A549 (cell line): ENCODE results near the gene NUDT16. TPM values are rescaled to one million over a fixed set of nuclear protein-coding genes. Genes with fewer than 3 reads are reported as not detected.

Experiments
- ATAC-seq, 2 experiments: fragments of 200-7000 bp in 1 of 2; fragments of >200 bp in 1 of 2; cut with Nextera tagmentation in 1 of 2; cut with Tn5 transposase in 1 of 2; 3 replicates each; pipeline versions ENCODE4 v1.8.0 to v1.9.1; 2018 to 2020; ENCODE audit warnings: mild to moderate bottlenecking in 1 of 2, moderate library complexity in 1 of 2
- CTCF ChIA-PET: fragments of 300-600 bp; sonication (Branson Sonifier 250); formaldehyde crosslinking; extraction: SDS; loops from one replicate; lab custom pipeline; 2021; ENCODE audit warnings: antibody characterized with exemption, inconsistent platforms; lab: Yijun Ruan, JAX
- POLR2A ChIA-PET: fragments of 350-600 bp; formaldehyde crosslinking; extraction: SDS; loops from one replicate; lab custom pipeline; 2021; ENCODE audit warnings: antibody characterized with exemption, inconsistent platforms; lab: Yijun Ruan, JAX
- DNase-seq, 2 experiments: peaks; one replicate each; pipeline versions ENCODE4 v3.0.0 to v3.0.0-alpha.2; 2011 to 2016; ENCODE audit warnings: low read depth in 1 of 2, low spot score in 1 of 2
- FAIRE-seq: peaks from 2 replicates; lab custom pipeline; 2011; peaks lifted over from hg19 to GRCh38; lab: Jason Lieb, UNC
- H3K27ac ChIP-seq, 2 experiments: fragments of >200 bp; sonication (Bioruptor Twin); formaldehyde crosslinking; 3 replicates each; pipeline ENCODE4 v1.5.1; 2016 to 2017
- H3K4me1 ChIP-seq: fragments of >200 bp; sonication (Bioruptor Twin); formaldehyde crosslinking; 3 replicates; pipeline ENCODE4 v1.6.1; 2016
- H3K4me2 ChIP-seq: fragments of >200 bp; sonication (Bioruptor Twin); formaldehyde crosslinking; 3 replicates; pipeline ENCODE4 v1.6.1; 2016
- H3K4me3 ChIP-seq: fragments of >200 bp; sonication (Bioruptor Twin); formaldehyde crosslinking; 3 replicates; pipeline ENCODE4 v1.5.1; 2016
- H3K9me3 ChIP-seq: fragments of >200 bp; sonication (Bioruptor Twin); formaldehyde crosslinking; 3 replicates; pipeline ENCODE4 v1.6.1; 2016
- ATOH8 ChIP-seq: fragments of 250-450 bp; sonication (Bioruptor Pico); IDR thresholded peaks from 2 replicates; pipeline ENCODE4 v1.5.0; 2020; ENCODE audit warnings: low read depth, mild to moderate bottlenecking, moderate library complexity
- E2F6 ChIP-seq: IDR thresholded peaks from 2 replicates; pipeline ENCODE4 v1.6.1; 2012; ENCODE audit warnings: low read depth, borderline replicate concordance
- EHF ChIP-seq: fragments of 250-450 bp; sonication (Bioruptor Pico); IDR thresholded peaks from 2 replicates; pipeline ENCODE4 v1.5.0; 2020; ENCODE audit warnings: mild to moderate bottlenecking
- FOSL2 ChIP-seq, 2 experiments: fragments of 450-650 bp in 1 of 2; fragments of >200 bp in 1 of 2; sonication (Bioruptor Twin) in 1 of 2; formaldehyde crosslinking; IDR thresholded peaks; 2 replicates each; pipeline versions ENCODE4 v1.5.0 to v1.6.1; 2016 to 2020; ENCODE audit warnings: mild to moderate bottlenecking in 1 of 2, moderate library complexity in 1 of 2
- FOXS1 ChIP-seq: fragments of 250-450 bp; sonication (Bioruptor Pico); IDR thresholded peaks from 2 replicates; pipeline ENCODE4 v1.5.0; 2020; ENCODE audit warnings: mild to moderate bottlenecking, moderate library complexity
- GATA3 ChIP-seq: IDR thresholded peaks from 2 replicates; pipeline ENCODE4 v1.6.1; 2012; ENCODE audit warnings: borderline replicate concordance
- HES2 ChIP-seq: fragments of >200 bp; sonication (Bioruptor Twin); formaldehyde crosslinking; IDR thresholded peaks from 2 replicates; pipeline ENCODE4 v1.6.1; 2016
- HOXB13 ChIP-seq: fragments of 250-450 bp; sonication (Bioruptor Pico); IDR thresholded peaks from 2 replicates; pipeline ENCODE4 v1.5.0; 2020; ENCODE audit warnings: low read depth, mild to moderate bottlenecking, moderate library complexity
- HOXB5 ChIP-seq: fragments of 250-450 bp; sonication (Bioruptor Pico); IDR thresholded peaks from 2 replicates; pipeline ENCODE4 v1.5.0; 2020; ENCODE audit warnings: mild to moderate bottlenecking, moderate library complexity
- JUN ChIP-seq, 2 experiments: fragments of >200 bp; sonication (Bioruptor Twin); formaldehyde crosslinking; IDR thresholded peaks; 2 replicates in 1 of 2; 3 replicates in 1 of 2; pipeline ENCODE4 v1.6.1; 2016 to 2017
- MAFK ChIP-seq: fragments of 450-650 bp; IDR thresholded peaks from 2 replicates; pipeline ENCODE4 v1.6.1; 2014; ENCODE audit not compliant: partially characterized antibody
- MAX ChIP-seq: IDR thresholded peaks from 2 replicates; pipeline ENCODE4 v1.6.1; 2012
- MYC ChIP-seq: IDR thresholded peaks from 2 replicates; pipeline ENCODE4 v1.6.1; 2012; ENCODE audit warnings: mild to moderate bottlenecking, inconsistent platforms, low read length, improper control_type of control experiment, borderline replicate concordance
- NFE2L2 ChIP-seq: fragments of 150-350 bp; conservative IDR thresholded peaks from 2 replicates; pipeline ENCODE4 v1.6.1; 2014; ENCODE audit warnings: low read length
- NR3C1 ChIP-seq: fragments of >200 bp; sonication (Bioruptor Twin); formaldehyde crosslinking; IDR thresholded peaks from 3 replicates; pipeline ENCODE4 v1.6.1; 2017
- PBX3 ChIP-seq: IDR thresholded peaks from 2 replicates; pipeline ENCODE4 v1.6.1; 2012
- RNF2 ChIP-seq: fragments of 200-600 bp; sonication (generic); IDR thresholded peaks from 2 replicates; pipeline ENCODE4 v1.6.1; 2016; ENCODE audit warnings: low read depth, mild to moderate bottlenecking, antibody characterized with exemption, moderate library complexity, borderline replicate concordance
- SMC3 ChIP-seq: fragments of >200 bp; sonication (Bioruptor Twin); formaldehyde crosslinking; IDR thresholded peaks from 3 replicates; pipeline ENCODE4 v1.6.1; 2018; ENCODE audit warnings: inconsistent platforms
- SREBF2 ChIP-seq: fragments of 450-650 bp; IDR thresholded peaks from 2 replicates; pipeline ENCODE4 v1.6.1; 2014; ENCODE audit warnings: mild to moderate bottlenecking, moderate library complexity
- ZFP36 ChIP-seq: fragments of 450-650 bp; IDR thresholded peaks from 2 replicates; pipeline ENCODE4 v1.6.1; 2014; ENCODE audit warnings: borderline replicate concordance; ENCODE audit not compliant: partially characterized antibody
- WGBS: methylation state at CpG from one replicate; pipeline ENCODE4 v1.1.6; 2017; ENCODE audit errors: missing lambda C conversion rate; 5-methylcytosine and 5-hydroxymethylcytosine counted together
- polyA plus RNA-seq, 4 experiments: library from polyadenylated mRNA; depleted of rRNA in 3 of 4; stranded (reverse); fragments of >200 nt; fragmentation: RNase III in 1 of 4; extraction: RNeasy Plus Mini Kit Qiagen cat#74134 plus additional on column Dnase treatment in 1 of 4; gene quantifications; 2 replicates in 3 of 4; 3 replicates in 1 of 4; pipeline ENCODE4 v1.2.3, GENCODE V29; 2011 to 2017
- TF ChIP-seq, protein P1 (sequence below): fragments of 250-450 bp; sonication (Bioruptor Pico); IDR thresholded peaks from 2 replicates; pipeline ENCODE4 v1.5.0; 2021; ENCODE audit warnings: mild to moderate bottlenecking, moderate library complexity, borderline replicate concordance
- TF ChIP-seq, protein P2 (sequence below): fragments of >200 bp; sonication (Bioruptor Twin); formaldehyde crosslinking; IDR thresholded peaks from 3 replicates; pipeline ENCODE4 v1.5.1; 2016

Gene NUDT16
- polyA plus RNA-seq, 2 of the 4 experiments (the other 2 are of a cell fraction), result 5.6 to 11.2 TPM

- FAIRE-seq (no peak), ATAC-seq (no peak), DNase-seq (no peak)
- no peak overlapping the region for H3K4me2 ChIP-seq
- H3K4me1 ChIP-seq, result no peaks in the 10 kb centered on the region; the same call in 2 of the 3 replicates
- TF ChIP-seq FOXS1, result no peak
- TF ChIP-seq E2F6, result no peak
- TF ChIP-seq NR3C1, result no peak
- TF ChIP-seq SMC3, result no peak
- no peak for TF ChIP-seq GATA3
- ChIA-PET POLR2A (no interaction called here), CTCF (no interaction called here)
- H3K27ac ChIP-seq, result no peak overlapping the region
- no peak overlapping the region for H3K4me3 ChIP-seq
- 78% methylated on average over 1 of the region's 1 CpG for WGBS
- no peaks in the 10 kb centered on the region for H3K9me3 ChIP-seq
These were observed 6.4 kb downstream of the NUDT16 start for GRCh38 chr3:131387796-131388489.

- TF ChIP-seq MYC (no peak), FOXS1 (no peak), MAFK (no peak), NFE2L2 (no peak), PBX3 (no peak), HOXB13 (CRISPR knock-in tag) (no peak), JUN (IDR thresholded peaks at IDR 0.05) (no peak), SMC3 (no peak), MAX (no peak), EHF (CRISPR knock-in tag) (no peak), HOXB5 (no peak), ATOH8 (no peak), NR3C1 (no peak), HES2 (no peak), FOSL2 (IDR thresholded peaks at IDR 0.05) (no peak), FOSL2 (CRISPR knock-in tag; IDR thresholded peaks at IDR 0.05) (no peak), RNF2 (no peak), SREBF2 (no peak), ZFP36 (no peak)
- TF ChIP-seq, protein P1, sequence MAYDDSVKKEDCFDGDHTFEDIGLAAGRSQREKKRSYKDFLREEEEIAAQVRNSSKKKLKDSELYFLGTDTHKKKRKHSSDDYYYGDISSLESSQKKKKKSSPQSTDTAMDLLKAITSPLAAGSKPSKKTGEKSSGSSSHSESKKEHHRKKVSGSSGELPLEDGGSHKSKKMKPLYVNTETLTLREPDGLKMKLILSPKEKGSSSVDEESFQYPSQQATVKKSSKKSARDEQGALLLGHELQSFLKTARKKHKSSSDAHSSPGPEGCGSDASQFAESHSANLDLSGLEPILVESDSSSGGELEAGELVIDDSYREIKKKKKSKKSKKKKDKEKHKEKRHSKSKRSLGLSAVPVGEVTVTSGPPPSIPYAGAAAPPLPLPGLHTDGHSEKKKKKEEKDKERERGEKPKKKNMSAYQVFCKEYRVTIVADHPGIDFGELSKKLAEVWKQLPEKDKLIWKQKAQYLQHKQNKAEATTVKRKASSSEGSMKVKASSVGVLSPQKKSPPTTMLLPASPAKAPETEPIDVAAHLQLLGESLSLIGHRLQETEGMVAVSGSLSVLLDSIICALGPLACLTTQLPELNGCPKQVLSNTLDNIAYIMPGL (CRISPR knock-in tag), result no peak
- TF ChIP-seq, protein P2, sequence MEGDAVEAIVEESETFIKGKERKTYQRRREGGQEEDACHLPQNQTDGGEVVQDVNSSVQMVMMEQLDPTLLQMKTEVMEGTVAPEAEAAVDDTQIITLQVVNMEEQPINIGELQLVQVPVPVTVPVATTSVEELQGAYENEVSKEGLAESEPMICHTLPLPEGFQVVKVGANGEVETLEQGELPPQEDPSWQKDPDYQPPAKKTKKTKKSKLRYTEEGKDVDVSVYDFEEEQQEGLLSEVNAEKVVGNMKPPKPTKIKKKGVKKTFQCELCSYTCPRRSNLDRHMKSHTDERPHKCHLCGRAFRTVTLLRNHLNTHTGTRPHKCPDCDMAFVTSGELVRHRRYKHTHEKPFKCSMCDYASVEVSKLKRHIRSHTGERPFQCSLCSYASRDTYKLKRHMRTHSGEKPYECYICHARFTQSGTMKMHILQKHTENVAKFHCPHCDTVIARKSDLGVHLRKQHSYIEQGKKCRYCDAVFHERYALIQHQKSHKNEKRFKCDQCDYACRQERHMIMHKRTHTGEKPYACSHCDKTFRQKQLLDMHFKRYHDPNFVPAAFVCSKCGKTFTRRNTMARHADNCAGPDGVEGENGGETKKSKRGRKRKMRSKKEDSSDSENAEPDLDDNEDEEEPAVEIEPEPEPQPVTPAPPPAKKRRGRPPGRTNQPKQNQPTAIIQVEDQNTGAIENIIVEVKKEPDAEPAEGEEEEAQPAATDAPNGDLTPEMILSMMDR, result no peak
- TF ChIP-seq, all 56 proteins: peak for 0
- H3K4me3 ChIP-seq, result no peak overlapping the region
- DNase-seq (no peak), FAIRE-seq (no peak), ATAC-seq (no peak)
- no peaks in the 10 kb centered on the region for H3K4me1 ChIP-seq
- ChIA-PET POLR2A (no interaction called here), CTCF (no interaction called here)
- H3K9me3 ChIP-seq, result no peaks in the 10 kb centered on the region
- no peak overlapping the region for H3K27ac ChIP-seq
- H3K4me2 ChIP-seq, result no peak overlapping the region
- WGBS, result 65% methylated on average over 2 of the region's 2 CpGs
These were observed 6.9 kb downstream of the NUDT16 start for GRCh38 chr3:131388490-131388799.
